Loucy (cell line): ENCODE data around the gene PSMD1.

Experiments used
- H2AFZ ChIP-seq: fragments of 200-600 bp; sonication (generic); 2 replicates; pipeline ENCODE4 v1.6.0; 2016; ENCODE audit warnings: antibody characterized with exemption, mild to moderate bottlenecking, low read length, moderate library complexity
- H3F3A ChIP-seq: fragments of 200-600 bp; 2 replicates; pipeline ENCODE4 v1.6.0; 2016; ENCODE audit warnings: antibody characterized with exemption, low read depth, mild to moderate bottlenecking
- H3K27me3 ChIP-seq: fragments of 200-600 bp; sonication (generic); 2 replicates; pipeline ENCODE4 v1.6.1; 2014; ENCODE audit warnings: low read length, mild to moderate bottlenecking; ENCODE audit not compliant: insufficient read depth, poor library complexity, severe bottlenecking
- H3K36me3 ChIP-seq: fragments of 200-600 bp; sonication (generic); 2 replicates; pipeline ENCODE4 v1.6.1; 2016; ENCODE audit warnings: low read length; ENCODE audit not compliant: insufficient read depth
- H3K4me1 ChIP-seq: fragments of 200-600 bp; sonication (generic); 2 replicates; pipeline ENCODE4 v1.5.1; 2014; ENCODE audit warnings: low read length, mild to moderate bottlenecking; ENCODE audit not compliant: insufficient read depth, poor library complexity, severe bottlenecking
- H3K4me2 ChIP-seq: fragments of 200-600 bp; sonication (generic); 2 replicates; pipeline ENCODE4 v1.6.0; 2014; ENCODE audit warnings: antibody characterized with exemption, low read length, low read depth, mild to moderate bottlenecking; ENCODE audit not compliant: poor library complexity, severe bottlenecking
- H3K4me3 ChIP-seq: fragments of 200-600 bp; sonication (generic); 2 replicates; pipeline ENCODE4 v1.5.1; 2014; ENCODE audit warnings: low read length, mild to moderate bottlenecking, mixed read lengths; ENCODE audit not compliant: poor library complexity, severe bottlenecking
- H3K79me2 ChIP-seq: fragments of 200-600 bp; sonication (generic); 2 replicates; pipeline ENCODE4 v1.6.1; 2014; ENCODE audit warnings: low read length; ENCODE audit not compliant: insufficient read depth
- H3K9ac ChIP-seq: fragments of 200-600 bp; sonication (generic); 2 replicates; pipeline ENCODE4 v1.6.0; 2014; ENCODE audit warnings: mild to moderate bottlenecking, low read depth, low read length, moderate library complexity; ENCODE audit not compliant: poor library complexity, severe bottlenecking
- H3K9me2 ChIP-seq: fragments of 200-600 bp; sonication (generic); replicated peaks from 2 replicates; pipeline ENCODE4 v1.6.1; 2016; ENCODE audit warnings: low read depth, low read length, mixed read lengths
- H3K9me3 ChIP-seq: fragments of 200-600 bp; sonication (generic); 2 replicates; pipeline ENCODE4 v1.6.1; 2014; ENCODE audit warnings: mild to moderate bottlenecking, antibody characterized with exemption, low read length, low read depth; ENCODE audit not compliant: insufficient read depth
- H4K20me1 ChIP-seq: fragments of 200-600 bp; sonication (generic); 2 replicates; pipeline ENCODE4 v1.6.0; 2014; ENCODE audit warnings: antibody characterized with exemption, low read length, mild to moderate bottlenecking; ENCODE audit not compliant: insufficient read depth, poor library complexity, severe bottlenecking
- CTCF ChIP-seq: fragments of 200-600 bp; sonication (generic); conservative IDR thresholded peaks from 2 replicates; pipeline ENCODE4 v1.5.1; 2014; ENCODE audit warnings: mild to moderate bottlenecking, antibody characterized with exemption, low read length
- EZH2phosphoT487 ChIP-seq: fragments of 200-600 bp; IDR thresholded peaks from 2 replicates; pipeline ENCODE4 v1.6.1; 2018; ENCODE audit warnings: antibody characterized with exemption, mild to moderate bottlenecking, moderate library complexity, borderline replicate concordance

The PSMD1 gene

GRCh38 chr2:231184319-231184718, 127.7 kb downstream of the PSMD1 start:
- no peak overlapping the region for H3K4me3 ChIP-seq
- H3K27me3 ChIP-seq = no peaks in the 10 kb centered on the region

GRCh38 chr2:231185050-231185725, 128.5 kb downstream of the PSMD1 start:
- Histone ChIP-seq H2AFZ (no peak overlapping the region), H3K4me1 (peaks cover 2% of the 10 kb centered on the region), H3K36me3 (no peaks in the 10 kb centered on the region), H3K9ac (no peak overlapping the region), H3F3A (no peaks in the 10 kb centered on the region), H3K4me3 (no peak overlapping the region), H3K4me2 (no peak overlapping the region), H3K9me3 (no peaks in the 10 kb centered on the region), H3K79me2 (no peaks in the 10 kb centered on the region), H4K20me1 (no peaks in the 10 kb centered on the region), H3K9me2 (no peaks in the 10 kb centered on the region), H3K27me3 (no peaks in the 10 kb centered on the region)
- TF ChIP-seq EZH2phosphoT487 (no peak), CTCF (no peak)

More at GRCh38 chr2:231184319-231184718, 127.7 kb downstream of the PSMD1 start:
- Histone ChIP-seq H3K9me2 (no peaks in the 10 kb centered on the region), H4K20me1 (no peaks in the 10 kb centered on the region), H3K9ac (no peak overlapping the region), H3K4me1 (peaks cover 8% of the 10 kb centered on the region), H3K4me2 (no peak overlapping the region), H3F3A (no peaks in the 10 kb centered on the region), H3K36me3 (no peaks in the 10 kb centered on the region), H3K9me3 (no peaks in the 10 kb centered on the region), H3K79me2 (no peaks in the 10 kb centered on the region), H2AFZ (no peak overlapping the region)
- TF ChIP-seq EZH2phosphoT487 (no peak), CTCF (no peak)

GRCh38 chr2:231185886-231186285, 129.2 kb downstream of the PSMD1 start:
- Histone ChIP-seq H2AFZ (no peak overlapping the region), H3K9me2 (no peaks in the 10 kb centered on the region), H3K4me2 (no peak overlapping the region), H3K36me3 (no peaks in the 10 kb centered on the region), H3F3A (no peaks in the 10 kb centered on the region), H3K9me3 (no peaks in the 10 kb centered on the region), H4K20me1 (no peaks in the 10 kb centered on the region), H3K9ac (no peak overlapping the region), H3K27me3 (no peaks in the 10 kb centered on the region), H3K79me2 (no peaks in the 10 kb centered on the region), H3K4me1 (no peaks in the 10 kb centered on the region), H3K4me3 (no peak overlapping the region)
- TF ChIP-seq CTCF = no peak
- TF ChIP-seq EZH2phosphoT487 = no peak
